Fibroblast of gingiva (primary cell): Measurements from ENCODE around the gene VGF.
A peak's percentile ranks its signal among the peaks of the same experiment; 100 is the strongest.

Experiments
- DNase-seq: peaks from one replicate; pipeline ENCODE4 v3.0.0-alpha.2; 2011; ENCODE audit warnings: low read depth

The VGF gene

GRCh38 chr7:101185258-101185839 lies 20.0 kb upstream of the VGF start:
- DNase-seq, result no peak

- no peak for DNase-seq
Observed at GRCh38 chr7:101180130-101180755, 14.9 kb upstream of the VGF start, which contains the start of gene NAT16. Gene NAT16, minus strand, starts transcription at chr7:101180293. Its CDS starts 5,486 bp downstream, at chr7:101174807.

GRCh38 chr7:101179713-101180112 lies 14.3 kb upstream of the VGF start:
- no peak for DNase-seq

GRCh38 chr7:101179117-101179516 lies 13.7 kb upstream of the VGF start:
- DNase-seq, result no peak

GRCh38 chr7:101177644-101178043 lies 12.3 kb upstream of the VGF start:
- no peak for DNase-seq

GRCh38 chr7:101175664-101176063 lies 10.3 kb upstream of the VGF start:
- DNase-seq, result no peak

GRCh38 chr7:101174322-101174854 lies 9.0 kb upstream of the VGF start:
- no peak for DNase-seq

GRCh38 chr7:101173752-101174244 lies 8.4 kb upstream of the VGF start:
- no peak for DNase-seq

- DNase-seq, result peak; percentile 79
Observed at GRCh38 chr7:101172854-101173751, 7.7 kb upstream of the VGF start.

- no peak for DNase-seq
Observed at GRCh38 chr7:101172005-101172853, 6.9 kb upstream of the VGF start.

- DNase-seq, result no peak
Observed at GRCh38 chr7:101171442-101171837, 6.1 kb upstream of the VGF start.

- no peak for DNase-seq
Observed at GRCh38 chr7:101170617-101171441, 5.5 kb upstream of the VGF start.

- DNase-seq, result peak; percentile 55
Observed at GRCh38 chr7:101169838-101170551, 4.6 kb upstream of the VGF start.

GRCh38 chr7:101169110-101169837 lies 3.9 kb upstream of the VGF start:
- no peak for DNase-seq

GRCh38 chr7:101168412-101169049 lies 3.2 kb upstream of the VGF start:
- no peak for DNase-seq

GRCh38 chr7:101167645-101168411 lies 2.5 kb upstream of the VGF start:
- no peak for DNase-seq

GRCh38 chr7:101166909-101167644 lies 1.7 kb upstream of the VGF start:
- no peak for DNase-seq

- DNase-seq, result no peak
Observed at GRCh38 chr7:101166648-101166908, 1.2 kb upstream of the VGF start.
